Measurements from ENCODE around the gene ZFP36L1.

ZFP36L1 gene

GRCh38 chr14:68741477-68741791, 51.4 kb downstream of the ZFP36L1 start:
- no peak for DNase-seq (ENCODE audit: low read depth)
- in situ Hi-C loops (cut with HindIII; ENCODE audit: low sequenced_read_pairs) = no loop called here
- no peak overlapping the region for H3K4me3 ChIP-seq (ENCODE audit: low read depth, low read length)
- TF ChIP-seq CTCF (IDR thresholded peaks at IDR 0.05; ENCODE audit: low read depth, low read length, missing control alignments) = no peak

- no peak for TF ChIP-seq CTCF (IDR thresholded peaks at IDR 0.05; ENCODE audit: low read depth, low read length, missing control alignments)
Measured at GRCh38 chr14:68740788-68741476, 51.9 kb downstream of the ZFP36L1 start.

GRCh38 chr14:68739701-68740100, 53.2 kb downstream of the ZFP36L1 start:
- in situ Hi-C loops (cut with HindIII; ENCODE audit: low sequenced_read_pairs) = no loop called here
- H3K4me3 ChIP-seq (ENCODE audit: low read depth, low read length) = no peak overlapping the region
- no peak for DNase-seq (ENCODE audit: low read depth)
- no peak for TF ChIP-seq CTCF (IDR thresholded peaks at IDR 0.05; ENCODE audit: low read depth, low read length, missing control alignments)

More at GRCh38 chr14:68740788-68741476, 51.9 kb downstream of the ZFP36L1 start:
- no peak overlapping the region for H3K4me3 ChIP-seq (ENCODE audit: low read depth, low read length)
- no peak for DNase-seq (ENCODE audit: low read depth)
- in situ Hi-C loops (cut with HindIII; ENCODE audit: low sequenced_read_pairs) = no loop called here

GRCh38 chr14:68738559-68738958, 54.3 kb downstream of the ZFP36L1 start:
- H3K4me3 ChIP-seq (ENCODE audit: low read depth, low read length) = no peak overlapping the region
- in situ Hi-C loops (cut with HindIII; ENCODE audit: low sequenced_read_pairs) = no loop called here
- no peak for TF ChIP-seq CTCF (IDR thresholded peaks at IDR 0.05; ENCODE audit: low read depth, low read length, missing control alignments)
- no peak for DNase-seq (ENCODE audit: low read depth)

Measured in astrocyte of the cerebellum (primary cell).